GM19438 (cell line): ENCODE results near the gene B4GALT1.

ENCODE experiments used
- ATAC-seq: cut with Tn5 transposase; IDR thresholded peaks from one replicate; pipeline ENCODE4 v1.9.1; 2021; ENCODE audit warnings: low read depth; ENCODE audit not compliant: unreplicated experiment

B4GALT1 gene

DNA sequence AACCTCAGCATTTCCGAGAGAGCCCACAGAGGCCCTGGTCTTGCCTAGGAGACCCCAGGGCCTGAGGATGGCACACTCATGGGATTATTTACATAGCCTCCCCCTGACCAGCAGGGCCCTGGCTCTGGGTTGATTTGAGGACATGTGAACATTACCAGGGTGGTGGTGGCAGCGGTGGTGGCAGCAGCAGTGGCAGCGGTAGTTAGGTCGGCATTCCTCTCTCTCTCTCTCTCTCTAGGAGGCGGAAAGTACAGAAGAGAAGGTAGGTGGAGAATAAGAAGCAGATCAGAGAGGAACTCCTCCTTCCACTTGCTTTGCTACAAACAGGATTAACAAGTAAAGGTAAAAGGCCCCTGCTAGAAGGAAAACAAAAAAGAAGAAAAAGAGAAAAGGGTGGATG lies 39.3 kb downstream of the B4GALT1 start:
- ATAC-seq, result no peak

DNA sequence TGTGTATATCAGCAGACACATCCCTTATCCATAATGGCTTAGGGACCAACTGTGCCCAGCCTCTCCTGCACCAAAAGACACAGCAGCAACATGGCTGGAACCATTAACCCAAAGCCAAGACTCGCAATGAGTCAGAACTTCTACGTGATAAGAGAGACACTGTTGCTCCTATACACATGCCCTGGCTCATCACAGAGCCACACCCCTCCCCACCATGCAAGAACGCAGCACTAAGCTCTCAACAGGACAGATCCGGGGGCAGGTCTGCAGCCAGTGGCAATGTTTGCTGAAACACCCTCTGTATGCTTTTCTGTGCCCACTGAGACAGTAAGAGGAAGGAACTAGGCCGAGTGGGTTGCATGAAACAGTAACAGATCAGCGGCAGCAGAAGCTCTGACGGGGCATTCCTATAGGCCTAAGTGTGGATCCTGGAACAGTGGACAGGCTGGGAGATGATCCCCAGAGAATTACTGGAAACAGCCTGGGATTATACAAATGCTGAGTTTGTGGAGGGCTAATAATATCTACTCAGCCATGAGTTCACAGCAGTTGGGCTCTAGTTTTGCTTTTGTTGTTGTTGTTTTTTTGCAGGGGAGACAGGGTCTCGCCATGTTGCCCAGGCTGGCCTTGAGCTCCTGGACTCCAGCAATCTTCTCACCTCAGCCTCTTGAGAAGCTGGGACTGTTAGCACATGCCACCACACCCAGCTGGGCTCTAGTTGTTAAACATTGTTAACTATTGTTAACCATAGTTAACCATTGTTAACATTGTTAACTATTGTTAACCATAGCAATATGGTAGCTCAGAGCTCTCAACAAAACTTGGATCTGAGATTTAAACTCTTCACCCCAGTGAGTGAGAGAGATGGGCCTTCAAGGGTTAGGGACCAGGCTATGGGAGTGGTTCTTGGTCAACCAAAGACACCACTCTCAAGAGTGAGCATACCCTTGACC lies 41.0 kb downstream of the B4GALT1 start:
- no peak for ATAC-seq

DNA sequence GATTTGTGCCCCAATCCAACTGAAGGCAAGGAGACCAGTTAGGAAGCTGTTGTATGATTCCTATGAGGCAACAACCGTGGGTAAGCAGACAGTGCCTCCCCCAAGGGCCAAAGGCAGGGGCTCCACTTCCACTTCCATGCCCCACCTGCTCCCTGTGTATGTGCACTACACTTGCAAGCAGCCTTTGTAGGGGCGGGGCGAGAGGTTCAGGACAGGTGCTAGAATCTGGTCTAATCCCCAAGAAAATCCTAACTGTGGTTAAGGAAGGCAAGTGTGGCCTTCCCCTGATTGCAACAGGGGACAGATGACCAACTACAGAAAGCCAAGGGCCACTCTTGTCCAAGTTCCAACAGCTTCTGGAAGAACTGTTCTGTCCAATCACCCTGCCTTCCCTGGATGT lies 41.7 kb downstream of the B4GALT1 start:
- ATAC-seq, result no peak

DNA sequence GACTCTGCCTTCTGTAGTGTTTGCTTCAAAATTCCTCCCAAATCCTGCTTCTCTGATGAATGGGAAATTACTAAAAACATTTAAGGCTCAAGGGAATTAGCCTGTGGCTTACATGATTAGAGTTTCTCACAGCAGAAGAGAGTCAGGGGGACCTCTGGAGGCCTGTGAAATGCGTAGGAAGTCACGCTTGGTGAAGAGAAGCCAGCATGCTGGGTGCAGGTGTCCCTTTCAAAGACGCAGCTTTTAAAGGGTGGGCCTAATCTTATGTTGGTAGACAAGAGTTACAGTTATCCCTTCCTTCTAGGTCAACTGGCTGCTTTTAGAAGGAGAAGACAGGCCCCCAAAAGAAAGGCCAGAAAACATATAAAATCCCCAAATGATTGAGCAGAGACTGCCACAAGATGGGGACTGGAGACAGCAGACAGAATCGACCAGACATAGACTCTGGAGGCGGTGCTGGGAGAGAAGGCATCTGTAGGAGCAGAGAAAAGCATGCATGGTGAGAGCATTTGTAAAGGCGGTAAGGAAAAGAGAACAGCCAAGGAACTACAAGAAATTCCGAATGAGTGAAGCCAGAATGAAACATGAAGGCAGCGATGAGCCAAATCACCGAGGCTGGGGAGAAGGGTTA lies 42.3 kb downstream of the B4GALT1 start:
- peak; percentile 50 for ATAC-seq

DNA sequence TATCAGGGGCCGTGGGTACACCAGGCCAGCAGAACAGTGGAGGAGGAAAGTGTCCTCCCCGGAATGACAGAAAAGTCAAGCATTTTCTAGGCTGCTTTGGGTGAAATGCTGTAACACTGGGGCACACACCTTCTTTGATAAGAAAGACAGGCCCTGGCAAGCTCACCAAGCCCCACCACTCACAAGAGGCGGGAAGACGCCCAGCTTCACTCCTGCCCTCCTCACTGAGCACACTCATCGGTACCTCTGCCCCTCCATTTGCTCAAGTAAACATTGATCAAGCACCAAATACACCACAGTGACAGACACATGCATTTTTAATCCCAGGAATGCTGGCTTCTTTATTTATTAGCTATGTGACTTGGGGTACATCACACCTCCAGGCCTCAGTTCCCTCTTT lies 43.1 kb downstream of the B4GALT1 start:
- no peak for ATAC-seq

DNA sequence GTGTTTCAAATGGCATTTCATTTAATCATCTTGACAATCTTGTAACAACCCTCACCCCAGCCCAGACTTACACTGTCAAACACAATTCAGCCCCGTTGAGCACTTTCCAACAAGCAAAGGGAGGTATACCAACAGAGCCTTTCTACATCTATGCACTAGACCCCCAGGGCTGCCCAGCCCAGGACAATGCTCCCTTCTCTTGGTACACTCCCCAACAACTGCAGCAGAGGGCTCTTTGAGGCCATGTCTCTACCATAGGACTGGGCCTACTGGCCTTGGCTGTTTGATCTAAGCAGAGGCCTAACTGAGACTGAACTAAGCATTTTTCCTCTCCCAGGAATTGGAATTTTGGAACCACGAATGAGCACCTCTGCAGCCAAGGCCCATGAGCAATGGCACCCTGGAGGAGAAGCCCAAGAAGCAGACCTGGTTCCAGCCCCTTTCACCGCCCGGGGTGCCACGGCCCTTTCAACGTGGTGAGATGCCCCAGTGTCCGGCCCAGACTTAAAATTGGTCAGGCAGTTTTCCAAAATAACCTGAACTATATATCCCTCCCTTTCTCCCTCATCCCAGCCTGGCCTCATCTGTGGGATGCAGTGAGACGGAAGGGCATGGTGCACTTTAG lies 43.6 kb downstream of the B4GALT1 start:
- ATAC-seq, result no peak

DNA sequence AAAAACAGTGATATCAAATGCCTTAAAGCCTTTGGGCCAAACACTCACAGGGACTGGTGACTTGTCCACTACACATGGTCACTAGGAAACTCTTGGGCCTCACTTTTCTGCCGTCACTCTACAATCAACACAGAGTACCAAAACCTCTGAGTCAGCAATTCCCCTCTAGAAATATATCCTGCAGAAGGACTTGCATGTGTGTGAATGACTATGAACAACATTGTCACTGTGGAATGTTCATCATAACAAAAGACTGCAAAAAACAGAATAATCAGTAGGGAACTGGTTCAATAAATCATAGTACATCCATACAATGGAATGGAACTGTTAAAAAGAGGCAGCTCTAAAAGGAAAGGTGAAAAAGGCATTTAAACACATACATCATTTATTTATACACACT lies 46.5 kb downstream of the B4GALT1 start:
- no peak for ATAC-seq

DNA sequence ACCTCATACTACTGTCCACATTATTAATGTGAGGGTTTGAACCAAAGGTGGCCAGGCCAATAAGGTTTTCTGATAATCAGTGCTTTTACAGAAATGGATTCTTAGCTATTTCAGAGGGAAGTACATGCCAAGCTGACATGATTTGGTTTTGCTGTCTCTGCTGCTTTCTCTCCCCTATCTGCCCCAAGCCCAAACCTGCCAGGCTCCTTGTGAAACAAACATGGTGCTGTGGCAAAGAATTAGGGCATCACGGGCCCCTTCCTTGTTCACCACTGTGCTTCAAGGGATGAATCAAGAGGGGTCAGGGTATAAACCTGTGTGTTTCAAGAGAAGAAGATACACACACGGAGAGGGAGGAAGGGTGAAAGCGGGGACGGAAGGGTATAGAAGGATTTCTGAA lies 49.3 kb downstream of the B4GALT1 start:
- ATAC-seq, result no peak

DNA sequence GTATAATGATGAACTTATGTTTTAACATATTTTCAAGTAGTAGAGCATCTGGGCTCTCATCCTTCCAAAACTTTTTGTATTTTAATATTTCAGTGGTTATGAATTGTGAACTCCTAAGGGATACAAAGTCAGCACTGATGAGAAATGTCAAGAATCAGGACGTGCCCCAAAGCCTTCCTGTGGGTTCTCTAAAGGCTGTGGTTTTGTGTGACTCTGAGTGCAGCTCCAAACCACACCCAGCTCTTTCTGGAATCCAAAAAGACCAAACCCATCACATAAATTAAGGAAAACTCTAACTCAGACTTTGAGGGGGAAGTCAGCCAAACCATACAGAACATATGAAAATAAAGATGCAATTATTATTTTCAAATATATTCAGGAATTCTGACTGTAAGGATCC lies 49.8 kb downstream of the B4GALT1 start:
- ATAC-seq, result no peak

DNA sequence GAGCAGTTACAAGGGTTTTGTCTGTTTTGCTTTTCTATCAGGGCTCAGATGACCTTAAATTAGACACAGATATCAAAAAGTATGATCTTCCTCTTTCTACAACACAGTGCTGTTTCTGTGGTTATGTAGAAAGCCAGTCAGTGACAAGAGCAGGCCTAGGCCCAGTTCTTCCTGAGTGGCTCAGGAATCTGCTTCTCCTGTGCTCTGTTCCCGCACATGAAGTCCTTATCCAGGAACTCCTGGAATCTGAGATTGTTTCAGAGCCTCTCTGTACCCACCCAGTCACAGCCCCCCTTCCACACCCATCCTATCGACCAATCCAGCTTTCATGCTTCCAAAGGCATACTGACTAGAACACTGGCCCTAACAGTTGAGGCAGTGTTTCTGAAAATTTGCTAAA lies 50.3 kb downstream of the B4GALT1 start:
- ATAC-seq, result no peak

DNA sequence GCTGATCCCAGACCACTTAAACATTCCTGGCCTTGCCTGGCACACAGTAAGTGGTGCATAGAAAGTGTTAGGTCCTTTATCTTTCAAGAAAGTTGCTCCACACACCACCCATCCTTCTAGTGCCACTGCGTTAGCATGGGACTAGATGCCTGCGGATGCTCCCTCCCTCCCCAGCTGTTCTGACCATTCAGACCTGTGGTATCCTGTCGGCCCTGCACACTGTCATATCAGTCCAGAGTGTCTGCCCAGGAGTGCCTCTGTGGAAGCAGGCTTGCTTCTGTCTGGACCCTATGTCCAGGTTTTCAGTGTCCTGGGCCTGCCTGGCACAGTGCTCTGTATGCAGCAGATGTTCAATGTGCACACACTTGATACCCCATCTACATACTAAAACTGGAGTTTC lies 52.4 kb downstream of the B4GALT1 start:
- no peak for ATAC-seq

DNA sequence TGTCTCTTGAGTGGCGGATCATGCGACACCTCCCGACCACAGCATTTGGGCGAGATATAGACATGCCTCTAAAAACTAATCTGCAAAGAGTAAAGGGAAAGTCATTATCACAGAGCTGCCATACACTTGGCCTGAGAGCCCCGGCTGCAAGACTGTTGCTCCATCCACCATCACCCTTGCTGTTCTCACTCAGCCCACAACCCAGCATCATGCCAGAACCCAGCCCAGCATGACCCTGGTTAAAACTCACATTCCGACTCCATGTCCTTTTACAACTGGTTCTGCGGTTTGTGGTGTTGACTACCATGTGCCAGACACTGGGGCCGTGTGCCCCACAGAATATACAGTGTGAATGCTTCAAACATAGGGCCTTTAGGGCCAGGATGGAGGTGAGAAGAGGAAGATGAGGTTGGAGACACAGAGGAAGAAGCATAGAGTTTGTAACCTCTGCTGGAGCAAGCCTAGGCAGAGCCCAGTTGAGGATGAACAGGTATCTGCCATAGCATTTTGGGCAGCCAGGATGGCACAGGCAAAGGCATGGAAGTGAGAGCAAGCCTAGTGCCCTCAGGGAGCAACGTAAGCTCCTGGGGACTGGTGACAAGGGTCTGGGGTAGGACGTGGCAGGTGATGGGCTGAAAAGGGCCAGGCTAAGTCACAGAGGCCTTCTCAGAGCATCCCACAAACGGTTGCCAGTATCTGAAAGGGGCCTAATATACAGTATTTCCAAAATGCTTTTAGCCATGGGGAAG lies 53.2 kb downstream of the B4GALT1 start:
- ATAC-seq, result no peak

DNA sequence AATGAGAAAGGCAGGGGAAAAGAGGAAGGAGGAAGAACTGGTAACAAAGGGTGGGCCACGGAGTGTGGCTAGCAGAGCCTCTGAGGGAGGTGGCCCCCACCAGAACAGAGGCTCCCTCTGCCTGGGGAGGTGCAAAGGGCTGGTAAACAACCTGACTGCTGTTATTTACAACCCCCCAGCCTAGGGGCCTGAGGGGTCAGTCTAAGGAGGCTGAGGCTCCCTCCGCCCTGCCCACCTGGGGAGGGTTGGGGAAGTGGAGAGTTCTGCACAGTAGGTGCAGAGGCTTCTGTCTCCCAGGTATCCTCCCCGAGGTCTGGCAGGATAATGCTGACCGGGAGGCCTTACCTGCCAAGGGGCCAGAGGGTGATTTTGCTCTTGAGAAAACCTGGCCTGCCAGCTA lies 55.0 kb downstream of the B4GALT1 start:
- ATAC-seq, result no peak

DNA sequence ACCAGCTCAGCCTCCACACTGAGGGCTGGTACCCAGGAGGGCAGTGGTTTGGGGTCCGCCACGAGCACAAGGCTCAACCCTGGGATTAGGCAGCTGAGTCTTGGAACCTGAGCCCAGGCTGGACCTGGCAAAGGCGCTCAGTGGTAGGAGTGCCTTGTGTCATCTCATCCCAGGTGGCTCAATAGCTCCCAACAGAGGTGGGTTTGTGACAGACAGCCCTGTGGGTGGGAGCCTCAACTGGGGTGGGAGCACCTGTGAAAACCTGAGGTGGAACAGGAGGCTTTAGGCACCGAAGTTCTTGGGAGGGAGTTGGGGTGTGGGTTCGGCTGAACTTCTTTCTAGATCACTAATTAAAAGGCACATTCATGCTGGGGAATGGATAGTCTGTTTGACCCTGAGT lies 55.5 kb downstream of the B4GALT1 start:
- no peak for ATAC-seq

DNA sequence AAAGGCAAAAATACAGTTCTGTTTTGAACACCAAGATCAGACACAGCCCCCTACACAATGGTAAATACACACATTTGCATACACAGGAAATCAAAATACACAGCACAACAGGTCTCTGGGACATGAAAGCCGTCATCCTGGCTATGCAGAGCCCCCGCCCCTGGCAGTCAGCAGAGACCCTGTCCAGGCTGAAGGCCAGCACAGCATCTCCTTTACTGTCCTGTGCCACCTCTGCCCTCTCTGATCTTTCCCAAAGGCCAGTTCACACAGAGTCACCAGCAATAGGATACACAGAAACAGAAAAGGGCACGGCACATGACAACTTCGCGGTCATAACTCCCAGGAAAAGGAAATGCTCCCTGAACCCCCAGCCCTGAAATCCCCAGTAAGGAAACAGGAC lies 56.5 kb downstream of the B4GALT1 start:
- ATAC-seq, result no peak

DNA sequence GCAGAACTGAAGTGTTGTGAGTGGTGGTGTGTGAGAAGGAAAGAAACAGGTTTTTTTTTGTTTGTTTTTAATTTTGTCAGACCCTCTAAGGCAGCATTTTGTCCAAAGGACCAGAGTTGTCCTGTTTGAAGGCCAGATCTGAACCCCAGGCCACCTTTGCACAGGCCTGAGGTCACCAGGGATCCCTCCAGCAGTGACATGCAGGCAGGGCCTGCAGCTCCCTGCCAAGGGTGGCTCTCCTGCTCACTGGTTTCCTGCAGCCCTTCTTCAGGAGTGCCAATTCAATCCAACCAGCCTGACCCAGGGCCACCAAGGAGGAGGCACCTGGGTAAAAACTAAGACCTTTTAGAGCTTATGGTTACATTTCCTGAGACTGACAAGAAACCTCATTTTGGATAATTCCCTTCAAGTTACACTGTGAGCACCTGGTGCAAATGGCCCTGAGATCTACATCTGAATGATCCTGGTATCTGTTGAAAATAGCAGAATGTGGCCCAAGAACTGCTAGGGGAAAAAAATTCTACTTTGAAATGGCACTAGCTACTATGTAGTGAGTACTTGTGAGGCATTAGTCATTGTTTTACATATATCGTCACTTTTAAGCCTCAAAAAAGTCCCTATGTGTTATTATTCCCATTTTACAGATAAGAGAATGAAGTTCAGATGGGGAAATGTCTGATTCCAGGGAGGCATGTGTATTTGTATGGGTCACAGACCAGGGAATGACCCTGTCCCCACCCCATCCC lies 57.1 kb downstream of the B4GALT1 start:
- no peak for ATAC-seq

DNA sequence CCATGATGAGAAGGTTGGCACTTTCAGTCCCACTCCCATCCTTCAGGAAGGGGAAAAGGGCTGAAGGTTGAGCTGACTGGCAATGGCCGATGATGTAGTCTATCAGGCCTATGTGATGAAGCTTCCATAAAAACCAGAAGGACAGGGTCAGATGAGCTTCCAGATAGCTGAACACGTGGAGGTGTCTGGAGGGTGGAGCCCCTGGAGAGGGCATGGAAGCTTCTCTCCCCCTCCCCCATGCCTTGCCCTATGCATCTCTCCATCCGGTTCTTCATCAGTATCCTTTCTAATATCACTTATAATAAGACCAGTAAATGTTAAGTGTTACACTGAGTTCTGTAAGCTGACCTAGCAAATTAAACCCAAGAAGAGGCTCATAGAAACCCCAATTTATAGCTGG lies 58.0 kb downstream of the B4GALT1 start:
- ATAC-seq, result no peak

DNA sequence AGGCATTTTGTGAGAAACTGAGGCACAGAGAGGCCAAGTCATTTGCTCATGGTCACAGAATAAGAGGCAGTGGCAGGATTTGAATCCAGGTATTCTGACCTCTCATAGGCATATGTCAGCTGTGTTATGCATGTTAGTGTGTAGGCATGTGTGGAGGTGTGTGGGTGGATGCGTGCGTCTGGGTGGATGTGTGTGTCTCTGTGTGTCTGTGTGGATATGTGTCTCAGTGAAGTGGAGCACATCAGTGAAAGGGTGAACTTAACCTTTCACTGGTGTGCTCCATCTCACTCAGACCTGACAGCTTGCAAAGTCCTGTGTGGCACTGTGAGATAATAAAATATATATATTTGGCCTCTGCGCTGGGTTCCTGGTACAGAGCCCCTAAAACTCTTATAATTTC lies 58.7 kb downstream of the B4GALT1 start:
- no peak for ATAC-seq

DNA sequence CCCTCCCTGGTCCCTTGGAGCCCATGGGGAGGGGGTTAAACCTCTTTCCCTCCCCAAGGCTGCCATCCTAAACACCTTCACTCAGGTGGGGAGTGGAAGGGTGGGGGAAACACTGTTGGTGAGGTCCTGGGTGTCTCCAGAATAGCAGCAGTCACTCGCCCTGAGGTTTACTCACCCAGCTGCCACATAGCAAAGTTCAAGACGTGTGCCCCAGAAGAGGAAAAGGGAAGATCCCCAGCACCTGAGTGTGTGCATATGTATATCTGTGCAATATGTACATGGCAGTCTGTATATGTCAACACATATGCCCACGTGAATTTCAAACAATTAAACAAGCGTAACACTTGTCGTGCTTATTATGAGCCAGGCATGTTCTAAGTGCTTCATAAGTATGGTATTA lies 59.4 kb downstream of the B4GALT1 start:
- no peak for ATAC-seq
